NCI-H1694 (cell line): ENCODE results near the gene EOLA1.
"Not testable (repeated sequence)": the region's sequence is repeated elsewhere in the genome, so short reads cannot be mapped to it uniquely, and the experiment has no call there.

Experiments used
- DNase-seq: peaks from one replicate; lab custom pipeline; 2025; lab: John Stamatoyannopoulos, UW

Gene EOLA1

DNA sequence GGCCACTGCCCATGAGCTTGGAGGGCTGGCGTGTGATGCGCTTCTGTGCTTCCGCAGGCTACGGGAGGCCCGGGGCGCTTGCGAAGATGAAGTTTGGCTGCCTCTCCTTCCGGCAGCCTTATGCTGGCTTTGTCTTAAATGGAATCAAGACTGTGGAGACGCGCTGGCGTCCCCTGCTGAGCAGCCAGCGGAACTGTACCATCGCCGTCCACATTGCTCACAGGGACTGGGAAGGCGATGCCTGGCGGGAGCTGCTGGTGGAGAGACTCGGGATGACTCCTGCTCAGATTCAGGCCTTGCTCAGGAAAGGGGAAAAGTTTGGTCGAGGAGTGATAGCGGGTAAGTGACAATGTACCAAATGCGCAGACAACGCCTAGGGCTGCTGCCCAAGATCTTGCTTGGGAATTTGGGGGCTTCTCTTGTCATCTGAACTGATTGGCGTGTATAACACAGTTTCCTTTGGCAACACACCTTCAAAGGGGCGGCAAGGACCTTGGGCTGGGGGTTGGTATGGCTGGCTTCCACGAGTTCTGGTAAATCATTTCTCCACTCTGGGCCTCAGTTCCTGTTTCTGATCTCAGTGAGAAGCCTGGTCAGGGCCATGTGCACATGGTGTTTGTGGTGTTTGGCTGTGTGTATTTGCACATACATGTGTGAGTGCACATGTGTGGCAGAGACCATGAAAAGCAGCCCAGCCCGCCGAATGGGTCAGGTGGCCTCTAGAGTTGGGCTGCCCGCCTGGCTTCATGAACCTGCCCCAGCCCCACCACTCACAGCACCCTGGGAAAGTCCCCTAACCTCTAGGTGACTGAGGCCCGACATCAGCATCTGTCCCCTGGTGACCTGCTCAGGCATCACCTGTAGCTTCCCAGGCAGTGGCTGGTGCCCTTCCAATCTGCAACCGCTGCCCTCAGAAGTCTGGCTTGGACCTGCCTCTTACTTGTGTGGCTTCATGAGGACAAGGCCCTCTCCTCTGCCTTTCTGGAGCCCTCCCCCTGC, 5.0 kb downstream of the EOLA1 start:
- DNase-seq = peak; percentile 33

DNA sequence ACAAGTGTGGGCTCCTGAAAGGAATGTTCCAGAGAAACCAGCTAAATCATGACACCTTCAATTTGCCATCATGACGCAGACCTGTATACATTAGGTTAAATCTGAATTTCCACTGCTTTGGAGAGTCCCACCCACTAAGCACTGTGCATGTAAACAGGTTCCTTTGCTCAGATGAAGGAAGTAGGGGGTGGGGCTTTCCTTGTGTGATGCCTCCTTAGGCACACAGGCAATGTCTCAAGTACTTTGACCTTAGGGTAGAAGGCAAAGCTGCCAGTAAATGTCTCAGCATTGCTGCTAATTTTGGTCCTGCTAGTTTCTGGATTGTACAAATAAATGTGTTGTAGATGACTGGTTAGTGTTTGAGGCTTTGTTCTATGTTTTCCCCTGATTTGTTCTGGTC, 6.2 kb downstream of the EOLA1 start:
- not testable (repeated sequence) for DNase-seq

DNA sequence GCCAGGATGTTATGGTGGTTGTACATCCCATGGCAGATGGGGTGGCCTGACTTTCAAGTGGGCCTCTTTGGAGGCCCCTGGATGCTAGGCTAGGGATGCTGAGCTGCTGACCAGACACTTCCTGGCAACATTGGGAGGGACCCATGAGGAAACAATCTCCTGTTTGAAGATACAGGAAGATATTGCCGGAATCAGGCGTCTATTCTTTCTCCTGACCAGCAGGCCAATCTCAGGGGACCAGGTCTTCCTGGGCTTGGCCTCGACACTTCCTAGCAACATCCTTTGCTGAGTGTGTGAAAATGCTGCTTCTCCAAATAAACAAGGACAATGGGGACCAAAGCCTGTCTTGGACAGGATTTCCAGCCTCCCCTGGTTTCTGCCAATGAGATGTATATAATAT, 7.0 kb downstream of the EOLA1 start:
- not testable (repeated sequence) for DNase-seq

DNA sequence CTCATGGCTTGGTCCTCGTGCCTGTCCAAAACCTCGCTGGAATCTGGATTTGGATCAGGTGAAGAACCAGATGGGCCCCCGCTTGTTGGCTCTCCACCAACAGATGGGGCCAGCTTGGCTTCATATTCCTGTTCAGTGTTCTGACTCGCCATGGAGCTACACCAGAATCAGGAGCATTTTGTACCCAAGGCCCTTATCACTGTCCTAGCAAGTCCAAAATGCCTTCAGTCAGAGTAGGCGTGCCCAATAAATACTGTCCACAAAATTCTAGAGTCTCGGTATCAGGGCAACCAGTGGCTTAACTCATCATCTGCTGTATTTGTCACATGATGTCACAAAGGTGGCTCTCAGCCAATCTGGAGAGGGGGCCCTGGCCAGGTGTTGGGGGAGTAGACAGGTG, 8.9 kb downstream of the EOLA1 start, which contains the start of gene HSFX3:
Gene HSFX3 (minus strand): TSS at position 224 of the 400 bp plus-strand sequence. CDS start 72 bp downstream, at position 152.
- not testable (repeated sequence) for DNase-seq

DNA sequence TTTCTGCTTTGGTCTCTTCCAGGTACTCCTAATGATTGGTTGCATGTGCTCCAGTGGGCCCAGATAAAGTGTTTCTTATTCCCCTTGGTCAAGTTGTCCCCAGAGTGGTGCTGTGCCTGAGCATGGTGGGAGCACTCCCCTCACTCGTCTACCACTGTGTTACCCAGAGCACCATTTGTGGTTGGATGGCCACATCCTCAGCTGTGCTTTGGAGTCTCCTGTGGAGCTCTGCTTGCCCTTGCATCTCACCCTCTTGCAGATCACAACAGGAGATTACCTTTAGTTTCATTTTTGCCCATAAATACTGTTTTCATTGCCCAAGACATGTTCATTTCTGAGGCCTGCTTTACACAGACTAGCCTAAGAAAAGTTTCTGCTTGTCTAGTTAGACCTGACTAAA, 9.6 kb downstream of the EOLA1 start:
- DNase-seq = not testable (repeated sequence)

DNA sequence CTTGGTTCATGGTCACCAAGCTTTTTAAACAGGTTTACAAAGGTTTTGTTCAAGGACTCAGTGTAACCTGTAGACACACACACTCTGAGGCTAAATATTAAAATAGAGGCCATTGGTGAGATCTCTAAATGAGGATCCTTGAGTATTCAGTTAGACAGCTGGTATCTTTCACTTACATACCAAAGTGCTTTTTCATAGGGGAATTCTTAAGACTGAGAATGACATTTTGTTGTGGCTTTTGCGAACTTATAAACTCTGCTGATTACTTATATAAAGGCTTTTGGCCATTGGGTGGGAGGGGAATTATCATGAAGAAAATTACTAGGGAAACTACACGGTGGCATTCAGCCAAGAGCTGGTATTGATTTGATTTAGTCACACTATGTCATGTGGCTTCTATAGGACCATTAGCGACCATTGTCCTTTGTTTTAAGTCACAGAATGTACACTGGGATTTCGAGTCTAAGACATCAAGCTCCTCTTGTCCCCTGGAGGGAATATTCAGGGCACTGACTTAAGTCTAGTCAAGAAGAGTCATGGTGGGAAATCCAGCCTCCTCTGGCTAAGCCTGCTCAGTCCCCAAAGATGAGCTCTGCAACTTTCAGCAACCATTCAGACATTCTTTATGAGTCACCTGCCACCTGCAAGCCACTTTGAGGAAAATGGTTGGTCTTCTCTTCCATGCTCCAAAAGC, 10.6 kb downstream of the EOLA1 start:
- DNase-seq = not testable (repeated sequence)

DNA sequence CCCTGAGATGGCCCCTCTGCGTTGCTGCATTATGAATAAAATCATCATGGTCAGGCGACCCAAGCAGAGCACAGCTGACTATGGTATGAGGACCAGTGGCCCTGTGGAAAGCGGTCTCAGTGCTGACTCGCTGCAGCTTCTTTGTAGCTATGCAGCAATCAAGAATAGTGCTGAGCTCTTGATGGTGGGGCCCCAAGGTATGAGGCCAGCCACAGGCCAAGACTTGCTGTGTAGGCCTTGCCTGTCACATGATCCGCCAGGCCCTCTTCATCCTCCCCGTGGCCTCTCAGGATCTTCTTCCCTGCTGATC, 11.1 kb downstream of the EOLA1 start:
- not testable (repeated sequence) for DNase-seq

DNA sequence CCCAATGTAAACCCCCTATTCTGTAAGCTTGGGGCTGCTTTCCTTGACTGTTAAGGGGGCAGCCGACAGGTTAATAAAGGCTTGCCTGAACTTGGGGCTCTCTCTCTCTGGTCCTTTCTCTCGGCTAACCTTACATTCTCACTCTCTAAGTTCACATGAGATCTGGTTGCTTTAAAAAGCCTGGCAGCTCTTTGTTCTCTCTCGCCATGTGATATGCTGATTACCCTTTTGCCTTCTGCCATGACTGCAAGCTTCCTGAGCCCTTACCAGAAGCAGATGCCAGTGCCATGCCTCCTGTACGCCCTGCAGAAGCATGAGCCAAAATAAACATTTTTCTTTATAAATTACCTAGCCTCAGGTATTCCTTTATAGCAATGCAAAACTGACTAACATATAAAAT, 14.4 kb downstream of the EOLA1 start:
- not testable (repeated sequence) for DNase-seq

DNA sequence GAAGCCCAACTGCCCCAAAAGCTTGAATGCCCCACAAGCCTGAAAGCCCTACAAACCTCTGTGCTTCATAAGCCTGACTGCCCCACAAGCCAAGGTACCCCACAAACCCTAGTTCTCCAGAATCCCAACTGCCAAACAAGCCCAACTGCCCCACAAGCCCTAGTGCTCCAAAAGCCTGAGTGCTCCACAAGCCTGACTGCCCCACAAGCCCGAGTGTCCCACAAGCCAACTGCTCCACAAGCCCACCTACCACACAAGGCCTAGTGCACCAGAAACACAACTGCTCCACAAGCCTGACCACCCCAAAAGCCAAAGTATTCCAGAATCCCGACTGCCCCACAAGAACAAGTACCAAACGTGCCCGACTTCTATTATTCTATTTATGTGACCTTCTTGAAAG, 22.5 kb downstream of the EOLA1 start:
- no peak for DNase-seq

DNA sequence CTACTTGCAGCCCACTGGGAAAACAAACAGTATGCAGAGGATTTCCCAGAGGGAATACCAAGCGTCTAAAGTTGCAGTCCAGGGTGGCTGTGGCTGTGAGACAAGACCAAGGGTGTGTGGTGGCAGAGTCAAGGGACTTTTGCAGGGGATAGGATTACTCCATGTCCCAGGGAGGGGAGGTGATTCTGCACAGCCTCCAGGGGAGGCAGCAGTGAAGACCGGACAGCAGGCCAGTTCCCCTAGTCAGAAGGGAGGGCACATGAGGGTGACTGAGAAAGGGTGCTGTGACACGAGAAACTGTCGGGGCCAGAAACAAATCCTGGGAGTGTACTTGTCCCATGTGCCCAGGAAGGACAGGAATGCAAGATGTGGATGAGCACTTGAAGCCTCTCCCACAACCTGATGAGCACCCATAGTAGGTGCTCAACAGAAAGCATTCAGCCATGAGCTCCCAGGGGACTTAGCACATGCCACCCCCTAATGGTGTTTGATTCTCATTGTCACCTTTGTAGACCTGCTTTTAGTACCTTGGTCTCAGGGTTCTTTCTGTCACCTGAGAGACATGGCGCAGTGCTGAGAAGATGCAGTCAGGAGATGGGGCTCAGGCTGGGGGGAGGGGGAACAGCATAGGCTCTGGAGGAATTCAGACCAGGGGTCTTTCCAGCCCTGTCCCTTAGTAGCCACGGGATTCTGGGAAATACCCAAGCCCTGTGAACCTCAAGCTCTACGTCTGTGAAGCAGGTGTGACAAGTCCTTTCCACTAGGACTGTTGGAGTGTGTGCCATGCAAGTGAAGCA, 27.0 kb downstream of the EOLA1 start:
- no peak for DNase-seq

DNA sequence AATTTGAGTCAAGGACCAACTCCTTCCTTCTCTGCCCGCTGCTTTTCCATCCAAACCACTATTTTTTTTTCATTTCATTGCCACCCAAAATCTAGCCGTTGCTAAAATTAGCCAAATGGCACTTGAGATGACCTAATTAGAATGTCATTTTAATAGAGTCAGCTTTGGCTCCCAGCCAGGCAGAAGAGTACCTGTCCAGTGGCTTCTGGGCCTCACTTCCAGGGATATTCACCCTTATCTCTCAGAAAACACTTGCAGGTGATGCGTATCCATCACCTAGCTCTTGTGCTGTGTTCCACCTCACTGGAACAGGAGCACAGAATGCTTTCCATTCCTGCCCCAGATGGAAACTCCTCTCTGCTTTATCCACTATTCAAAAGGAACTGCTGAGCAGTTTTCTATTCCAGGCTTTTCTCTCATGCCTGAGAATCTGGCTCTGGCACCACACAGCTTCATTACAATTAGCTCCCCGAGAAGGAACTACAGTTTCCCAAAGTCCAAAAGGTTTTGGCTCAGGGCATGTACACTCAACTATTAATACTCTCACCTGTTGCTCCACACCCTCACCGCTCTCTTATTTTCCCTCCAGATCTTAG, 28.0 kb downstream of the EOLA1 start:
- DNase-seq = no peak

DNA sequence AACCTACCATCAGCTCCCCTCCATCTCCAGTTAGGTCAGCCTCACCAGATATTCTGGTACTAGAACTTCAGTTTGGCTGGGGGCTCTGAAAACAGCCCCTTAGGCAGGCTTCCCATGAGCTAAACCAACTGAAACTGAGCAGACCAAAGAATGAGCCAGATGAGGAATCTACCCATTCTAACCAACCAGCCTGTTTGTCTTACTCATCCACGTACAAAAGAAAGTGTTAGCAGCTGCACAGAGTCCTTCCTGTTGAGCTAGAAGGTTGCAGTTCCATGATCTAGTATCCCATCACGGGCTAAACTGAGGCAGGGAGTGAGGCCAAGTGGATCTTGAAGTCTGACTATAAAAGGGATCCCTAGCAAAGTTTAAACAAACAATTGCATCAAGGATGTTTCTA, 29.0 kb downstream of the EOLA1 start:
- no peak for DNase-seq

DNA sequence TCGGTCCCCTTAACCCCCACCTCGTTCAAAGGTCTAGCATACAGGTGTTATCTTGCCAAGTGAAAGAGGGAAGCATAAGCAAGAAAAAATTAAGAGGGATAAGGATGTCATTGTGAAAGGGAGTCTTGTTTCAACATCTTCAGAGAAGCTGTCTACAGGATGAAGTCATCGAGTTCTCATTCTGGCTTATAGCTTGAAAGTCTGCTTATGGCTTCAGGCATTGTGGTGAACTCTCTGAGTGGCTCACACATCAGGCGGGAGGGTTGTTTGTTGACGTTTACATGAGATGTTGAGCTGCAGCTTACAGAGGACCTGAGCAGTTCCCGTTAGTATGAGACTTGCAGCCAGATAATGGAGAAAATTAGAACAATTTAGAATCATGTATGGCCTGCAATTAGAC, 29.9 kb downstream of the EOLA1 start:
- DNase-seq = no peak

DNA sequence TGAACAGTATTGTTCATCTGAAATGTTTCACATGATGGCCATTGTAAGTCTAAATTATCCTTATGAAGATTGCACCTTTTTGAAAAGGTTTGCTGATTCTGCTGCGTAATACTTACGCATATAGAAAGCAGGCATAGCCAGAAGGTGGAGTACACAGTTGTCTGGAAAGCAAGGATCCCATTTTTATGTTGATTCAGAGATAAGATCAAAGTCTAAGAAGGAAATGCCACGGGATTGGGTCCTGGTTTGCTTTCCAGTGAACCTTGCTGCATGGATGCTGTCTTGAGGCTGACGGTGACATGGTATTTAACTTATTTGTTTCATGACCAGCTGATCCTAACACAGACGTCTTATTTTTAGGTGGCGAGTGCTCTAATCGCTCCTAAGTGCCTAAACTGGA, 31.0 kb downstream of the EOLA1 start:
- no peak for DNase-seq

DNA sequence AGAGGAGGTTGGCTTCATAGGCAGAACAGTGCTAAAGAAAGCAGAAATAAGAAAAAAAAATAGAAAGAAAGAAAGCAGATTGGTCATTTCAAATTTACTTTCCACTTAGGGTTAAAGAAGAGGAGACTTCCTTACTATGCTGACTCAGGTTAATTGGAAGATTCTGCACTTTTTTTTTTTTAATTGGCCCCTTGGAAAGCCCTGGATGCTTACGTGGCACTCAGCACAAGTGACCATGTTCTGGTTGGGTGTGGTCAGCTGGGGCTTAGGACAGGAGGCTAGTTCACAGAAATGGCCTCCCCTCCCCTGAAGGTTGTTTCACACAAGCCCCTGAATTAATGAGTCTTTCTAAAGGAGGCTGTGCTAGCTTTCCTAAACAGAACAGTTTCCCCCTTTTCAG, 31.9 kb downstream of the EOLA1 start:
- DNase-seq = no peak

DNA sequence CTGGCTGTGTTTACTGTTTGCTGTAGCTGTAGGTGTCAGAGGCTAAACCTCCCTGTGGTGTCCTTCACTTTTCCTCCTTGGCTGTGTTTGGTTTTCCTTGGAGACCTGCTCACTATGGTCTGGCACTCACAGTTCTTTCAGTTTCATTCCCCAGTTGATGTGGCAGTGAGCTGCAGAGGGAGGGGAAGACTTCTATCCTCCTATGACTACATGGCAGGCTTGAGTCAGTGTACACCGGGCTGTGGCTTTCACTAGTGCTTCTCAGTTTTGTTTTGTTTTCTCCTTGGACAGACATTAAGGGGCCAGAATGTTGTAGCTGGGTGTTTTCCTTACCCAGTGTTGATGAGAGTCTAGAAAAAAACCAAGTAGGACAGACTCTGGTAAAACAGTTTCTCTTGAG, 32.6 kb downstream of the EOLA1 start:
- DNase-seq = not testable (repeated sequence)

DNA sequence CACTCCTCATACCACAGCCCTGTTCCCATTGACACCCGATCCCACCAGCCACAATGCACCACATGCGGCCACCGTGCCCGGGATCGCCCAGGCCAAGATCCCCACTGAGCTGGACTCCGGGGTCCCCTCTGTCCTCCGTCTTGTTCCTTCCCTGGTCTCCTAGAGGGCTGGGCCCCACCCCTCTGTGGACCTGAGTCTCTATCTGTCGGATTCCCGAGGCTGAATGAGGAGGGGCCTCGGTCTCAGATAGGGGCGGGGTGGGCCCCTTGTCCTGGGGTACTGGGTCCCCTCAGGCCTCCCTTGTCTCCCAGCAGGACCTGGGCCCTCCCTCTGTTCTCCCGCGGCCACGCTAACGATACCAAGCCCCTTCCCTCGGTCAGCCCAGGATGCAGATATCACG, 44.8 kb downstream of the EOLA1 start:
- not testable (repeated sequence) for DNase-seq

DNA sequence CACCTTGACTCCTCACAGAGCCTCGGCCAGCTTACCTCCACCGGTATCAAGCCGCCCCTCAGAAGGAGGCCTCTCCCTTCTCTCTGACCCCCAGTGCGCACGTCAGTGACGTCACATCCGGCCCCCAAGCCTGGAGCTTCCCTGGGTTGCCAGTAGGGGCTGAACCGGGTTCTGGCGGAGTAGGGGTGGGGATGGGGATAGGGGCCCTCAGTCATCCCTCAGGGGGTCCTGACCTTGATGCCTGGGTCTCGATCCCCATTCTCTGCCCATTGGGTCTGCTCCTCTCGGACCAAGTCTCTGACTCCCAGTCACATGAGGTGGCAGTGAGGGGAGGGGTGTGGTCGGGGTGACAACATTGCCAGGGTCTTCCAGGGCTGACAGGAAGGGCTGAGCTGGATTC, 46.5 kb downstream of the EOLA1 start, which contains the start of gene MAGEA9B:
Gene MAGEA9B (minus strand): TSS at position 101 of the 400 bp plus-strand sequence. CDS start 4,280 bp downstream, outside the sequence.
- DNase-seq = not testable (repeated sequence)

DNA sequence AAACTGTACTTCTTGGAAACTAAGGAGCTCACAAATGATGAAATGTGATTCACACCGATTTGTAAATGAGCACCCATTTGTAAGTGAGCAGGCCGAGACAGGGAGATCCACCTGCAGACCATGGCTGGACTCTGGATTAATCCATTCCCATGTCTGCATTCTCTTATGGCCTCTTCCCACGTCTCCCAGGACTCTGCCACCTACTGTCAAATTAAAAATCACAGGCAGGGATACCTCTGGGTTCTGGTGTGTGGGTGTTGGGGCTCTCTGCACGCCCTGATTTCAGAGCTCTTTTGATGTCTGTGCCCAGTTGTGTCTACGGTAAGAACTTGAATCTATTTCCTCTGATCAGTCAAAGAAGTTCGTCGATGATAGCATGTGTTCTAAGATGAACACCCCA, 50.2 kb downstream of the EOLA1 start:
- not testable (repeated sequence) for DNase-seq

DNA sequence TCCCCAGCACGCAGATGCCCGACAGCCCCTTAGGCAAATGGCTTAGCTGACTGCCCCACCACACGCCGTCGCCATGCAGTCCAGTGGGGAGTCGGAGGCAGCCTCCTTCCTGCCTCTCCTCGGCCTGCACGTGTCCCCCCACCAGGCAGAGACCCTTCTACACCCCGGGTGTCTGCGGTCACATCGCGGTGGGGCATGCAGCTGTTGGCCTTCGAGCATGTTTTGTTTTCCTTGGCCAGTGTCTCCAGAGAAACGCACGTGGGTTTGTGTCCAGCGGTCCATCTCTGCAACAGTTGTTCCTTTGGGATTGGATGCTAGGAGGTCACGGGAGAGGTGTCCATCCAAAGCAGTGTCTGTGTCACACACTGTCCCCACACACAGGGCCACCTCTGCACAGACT, 54.4 kb downstream of the EOLA1 start, which contains the start of gene HSFX2:
Gene HSFX2 (minus strand): TSS at position 101 of the 400 bp plus-strand sequence. CDS start 614 bp downstream, outside the sequence.
- DNase-seq = not testable (repeated sequence)

DNA sequence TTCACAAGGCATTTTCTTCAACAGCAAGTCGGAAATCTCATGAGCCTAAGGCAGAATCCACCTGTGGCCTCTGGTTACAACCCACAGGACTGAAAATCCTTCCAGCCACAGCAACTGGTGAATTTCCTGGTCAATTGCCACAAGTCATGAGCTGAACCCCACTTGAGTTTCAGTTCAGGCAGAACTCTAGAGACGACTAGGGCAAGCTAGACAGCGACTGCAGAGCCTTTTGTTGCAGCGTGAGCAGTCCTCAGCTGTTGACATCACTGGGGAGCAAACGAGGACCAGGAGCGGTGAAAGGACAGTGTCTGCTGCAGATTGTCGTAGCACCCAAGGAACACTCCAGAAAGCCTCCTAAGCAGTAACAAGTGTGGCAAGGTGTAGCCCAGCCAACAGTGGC, 55.1 kb downstream of the EOLA1 start:
- DNase-seq = not testable (repeated sequence)
